H1 (cell line): ENCODE results near the gene FOXF2. TPM values are rescaled to one million over a fixed set of nuclear protein-coding genes. Genes with fewer than 3 reads are reported as not detected.

Experiments used
- CTCF ChIA-PET: fragments of 300-600 bp; sonication (Branson Sonifier 250); formaldehyde crosslinking; loops from one replicate; lab custom pipeline; 2021; ENCODE audit not compliant: partially characterized antibody; lab: Charles Lee
- POLR2A ChIA-PET: fragments of 300-600 bp; sonication (Branson Sonifier 250); formaldehyde crosslinking; loops from one replicate; lab custom pipeline; 2021; ENCODE audit warnings: inconsistent platforms; ENCODE audit not compliant: partially characterized antibody; lab: Charles Lee
- DNase-seq, 2 experiments: peaks; one replicate each; pipeline versions ENCODE4 v3.0.0 to v3.0.0-alpha.2; 2010 to 2022; ENCODE audit warnings: low spot score in 2 of 2, low read depth in 1 of 2, mixed read lengths in 1 of 2
- FAIRE-seq: peaks from 2 replicates; lab custom pipeline; 2011; peaks lifted over from hg19 to GRCh38; lab: Jason Lieb, UNC
- H2AFZ ChIP-seq: 2 replicates; pipeline ENCODE4 v1.8.1; 2012; ENCODE audit warnings: low read length, inconsistent platforms
- H2AK5ac ChIP-seq: 2 replicates; pipeline ENCODE4 v1.6.1; 2013; ENCODE audit warnings: low read depth, low read length
- H2BK120ac ChIP-seq: replicated peaks from 2 replicates; pipeline ENCODE3; 2013; ENCODE audit warnings: low read depth, low read length, inconsistent platforms
- H2BK12ac ChIP-seq: 2 replicates; pipeline ENCODE4 v1.6.1; 2013; ENCODE audit warnings: low read depth, low read length
- H2BK15ac ChIP-seq: 2 replicates; pipeline ENCODE4 v1.6.1; 2013; ENCODE audit warnings: low read length
- H2BK20ac ChIP-seq: 2 replicates; pipeline ENCODE4 v1.6.1; 2013; ENCODE audit warnings: low read length
- H2BK5ac ChIP-seq: 2 replicates; pipeline ENCODE4 v1.6.1; 2013; ENCODE audit warnings: low read depth, low read length
- H3K14ac ChIP-seq: 2 replicates; pipeline ENCODE4 v1.6.1; 2013; ENCODE audit warnings: inconsistent platforms; ENCODE audit not compliant: insufficient read length
- H3K18ac ChIP-seq: 2 replicates; pipeline ENCODE4 v1.6.1; 2013; ENCODE audit warnings: low read length; ENCODE audit errors: extremely low read depth
- H3K23ac ChIP-seq: 2 replicates; pipeline ENCODE4 v1.6.1; 2013; ENCODE audit warnings: inconsistent platforms; ENCODE audit not compliant: insufficient read length
- H3K23me2 ChIP-seq: 2 replicates; pipeline ENCODE4 v1.6.1; 2013; ENCODE audit warnings: low read depth, low read length
- H3K27ac ChIP-seq: 2 replicates; pipeline ENCODE4 v1.6.1; 2011; ENCODE audit warnings: low read depth, low read length, inconsistent platforms
- H3K27me3 ChIP-seq, 4 experiments: replicated peaks in 1 of 4; 1 replicate in 1 of 4; 2 replicates in 3 of 4; pipeline versions ENCODE4 v1.6.1 to v1.8.1; 2011 to 2013; ENCODE audit warnings: low read length in 3 of 4, mild to moderate bottlenecking in 3 of 4, inconsistent platforms in 2 of 4, mixed read lengths in 2 of 4, moderate library complexity in 1 of 4; ENCODE audit not compliant: control insufficient read depth in 3 of 4, insufficient read depth in 3 of 4; ENCODE audit errors: extremely low read depth in 1 of 4
- H3K36me3 ChIP-seq, 4 experiments: 2 replicates each; pipeline versions ENCODE4 v1.6.1 to v1.8.1; 2011 to 2013; ENCODE audit warnings: mild to moderate bottlenecking in 4 of 4, low read length in 3 of 4, moderate library complexity in 2 of 4, control low read depth in 1 of 4, inconsistent platforms in 1 of 4; ENCODE audit not compliant: insufficient read depth in 4 of 4, control insufficient read depth in 2 of 4
- H3K4ac ChIP-seq: replicated peaks from 2 replicates; pipeline ENCODE3; 2013; ENCODE audit warnings: low read length, low read depth, mixed read lengths, inconsistent platforms; ENCODE audit not compliant: insufficient read length
- H3K4me1 ChIP-seq, 4 experiments: replicated peaks in 1 of 4; 1 replicate in 1 of 4; 2 replicates in 3 of 4; pipeline versions ENCODE4 v1.6.1 to v1.8.1; 2011 to 2013; ENCODE audit warnings: low read length in 3 of 4, inconsistent platforms in 2 of 4, mixed read lengths in 1 of 4; ENCODE audit not compliant: insufficient read depth in 4 of 4, control insufficient read depth in 3 of 4
- H3K4me2 ChIP-seq, 2 experiments: 2 replicates each; pipeline versions ENCODE4 v1.6.1 to v1.8.1; 2011 to 2013; ENCODE audit warnings: low read depth in 2 of 2, low read length in 2 of 2, control low read depth in 1 of 2, inconsistent platforms in 1 of 2, mild to moderate bottlenecking in 1 of 2; ENCODE audit not compliant: insufficient read depth in 1 of 2
- H3K4me3 ChIP-seq, 4 experiments: fragments of 200-600, 300-600 bp in 1 of 4; sonication (generic), shearing (Covaris generic), sonication (Bioruptor Twin) in 1 of 4; 2 replicates each; pipeline versions ENCODE4 v1.5.1 to v1.8.1; 2011 to 2016; ENCODE audit warnings: low read length in 4 of 4, low read depth in 3 of 4, control low read depth in 2 of 4, inconsistent platforms in 2 of 4, mild to moderate bottlenecking in 2 of 4, mixed read lengths in 1 of 4, moderate library complexity in 1 of 4; ENCODE audit not compliant: insufficient read depth in 2 of 4; ENCODE audit errors: extremely low read depth in 1 of 4
- H3K56ac ChIP-seq: replicated peaks from 2 replicates; pipeline ENCODE3; 2013; ENCODE audit warnings: low read depth, mild to moderate bottlenecking, mixed read lengths, low read length, inconsistent platforms; ENCODE audit not compliant: insufficient read length
- H3K79me1 ChIP-seq: 2 replicates; pipeline ENCODE4 v1.6.1; 2013; ENCODE audit warnings: low read depth, low read length, control low read depth
- H3K79me2 ChIP-seq, 2 experiments: 2 replicates each; pipeline versions ENCODE4 v1.6.1 to v1.8.1; 2012 to 2013; ENCODE audit warnings: low read length in 2 of 2, mild to moderate bottlenecking in 2 of 2, inconsistent platforms in 1 of 2; ENCODE audit not compliant: insufficient read depth in 2 of 2, control insufficient read depth in 1 of 2
- H3K9ac ChIP-seq, 4 experiments: replicated peaks in 1 of 4; 1 replicate in 1 of 4; 2 replicates in 3 of 4; pipeline versions ENCODE4 v1.6.1 to v1.8.1; 2011 to 2013; ENCODE audit warnings: low read depth in 3 of 4, low read length in 3 of 4, control low read depth in 2 of 4, mild to moderate bottlenecking in 2 of 4, moderate library complexity in 2 of 4, inconsistent platforms in 1 of 4; ENCODE audit errors: extremely low read depth in 1 of 4
- H3K9me3 ChIP-seq, 2 experiments: 2 replicates each; pipeline versions ENCODE4 v1.6.1 to v1.8.1; 2012 to 2013; ENCODE audit warnings: mild to moderate bottlenecking in 2 of 2, moderate library complexity in 2 of 2, control low read depth in 1 of 2, inconsistent platforms in 1 of 2, low read depth in 1 of 2, low read length in 1 of 2, mixed read lengths in 1 of 2; ENCODE audit not compliant: insufficient read depth in 2 of 2
- H4K20me1 ChIP-seq, 2 experiments: replicated peaks in 1 of 2; 2 replicates each; pipeline versions ENCODE3 to v1.8.1; 2011 to 2013; ENCODE audit warnings: inconsistent platforms in 2 of 2, low read length in 2 of 2, mild to moderate bottlenecking in 1 of 2; ENCODE audit not compliant: insufficient read depth in 2 of 2, control insufficient read depth in 1 of 2
- H4K5ac ChIP-seq: 2 replicates; pipeline ENCODE4 v1.6.1; 2013; ENCODE audit warnings: low read length, low read depth, mixed read lengths, inconsistent platforms; ENCODE audit not compliant: insufficient read length
- H4K8ac ChIP-seq: 2 replicates; pipeline ENCODE4 v1.8.0; 2013; ENCODE audit warnings: mild to moderate bottlenecking, moderate library complexity, low read length, inconsistent platforms; ENCODE audit not compliant: insufficient read depth; ENCODE audit errors: extremely low read depth
- H4K91ac ChIP-seq: replicated peaks from 2 replicates; pipeline ENCODE3; 2013; ENCODE audit warnings: low read length, mixed read lengths, inconsistent platforms; ENCODE audit not compliant: insufficient read length
- HDAC2 ChIP-seq, 2 experiments: fragments of 300-600 bp in 1 of 2; sonication (generic) in 1 of 2; IDR thresholded peaks; 2 replicates each; pipeline ENCODE4 v1.6.1; 2011 to 2012; ENCODE audit warnings: low read depth in 2 of 2, low read length in 2 of 2, mild to moderate bottlenecking in 2 of 2, moderate library complexity in 2 of 2, borderline replicate concordance in 1 of 2, inconsistent platforms in 1 of 2
- HDAC6 ChIP-seq: IDR thresholded peaks from one replicate; pipeline ENCODE4 v1.7.1; 2012; ENCODE audit warnings: low read depth, mild to moderate bottlenecking, inconsistent platforms, low read length, moderate library complexity
- SP4 ChIP-seq: IDR thresholded peaks from 2 replicates; pipeline ENCODE4 v1.6.1; 2012; ENCODE audit warnings: low read length, inconsistent platforms
- ZNF274 ChIP-seq: IDR thresholded peaks from 2 replicates; pipeline ENCODE4 v1.7.0; 2012; ENCODE audit warnings: low read length, borderline replicate concordance; ENCODE audit errors: extremely low read depth
- WGBS, 2 experiments: shearing (Covaris generic) in 1 of 2; methylation state at CpG; one replicate each; pipeline versions ENCODE4 v1.1.6 to v1.1.7; 2013 to 2015; ENCODE audit warnings: low lambda C conversion rate in 2 of 2, mixed read lengths in 2 of 2, inconsistent platforms in 1 of 2, low coverage in 1 of 2, missing lambda C conversion rate in 1 of 2; ENCODE audit not compliant: insufficient replicate concordance in 2 of 2, insufficient coverage in 1 of 2, insufficient read length in 1 of 2; ENCODE audit errors: extremely low coverage in 1 of 2, missing lambda C conversion rate in 1 of 2; 5-methylcytosine and 5-hydroxymethylcytosine counted together
- polyA plus RNA-seq, 7 experiments: library from polyadenylated mRNA; depleted of rRNA in 3 of 7; stranded (reverse) in 5 of 7; unstranded in 2 of 7; fragments of >200 nt in 5 of 7; fragments of 200-250 nt in 2 of 7; gene quantifications; 1 replicate in 5 of 7; 2 replicates in 1 of 7; 4 replicates in 1 of 7; pipeline versions ENCODE4 v1.2.1 to v1.2.3, GENCODE V29; 2011 to 2013; ENCODE audit warnings: missing spikeins in 2 of 7, mixed read lengths in 2 of 7
- total RNA-seq: library from RNA; stranded (reverse); fragmentation: NEBNext Ultra II Directional; extraction: Animal tissue kit (Norgen Biotek cat#: 25700); gene quantifications from 2 replicates; pipeline ENCODE4 v1.2.1, GENCODE V29; 2021

The FOXF2 gene
- total and polyA plus RNA-seq, 2 of the 8 experiments (the other 6 are each of a cell fraction or from before 2014, with no cell fraction given): 0.05 TPM; not detected in 1

DNA sequence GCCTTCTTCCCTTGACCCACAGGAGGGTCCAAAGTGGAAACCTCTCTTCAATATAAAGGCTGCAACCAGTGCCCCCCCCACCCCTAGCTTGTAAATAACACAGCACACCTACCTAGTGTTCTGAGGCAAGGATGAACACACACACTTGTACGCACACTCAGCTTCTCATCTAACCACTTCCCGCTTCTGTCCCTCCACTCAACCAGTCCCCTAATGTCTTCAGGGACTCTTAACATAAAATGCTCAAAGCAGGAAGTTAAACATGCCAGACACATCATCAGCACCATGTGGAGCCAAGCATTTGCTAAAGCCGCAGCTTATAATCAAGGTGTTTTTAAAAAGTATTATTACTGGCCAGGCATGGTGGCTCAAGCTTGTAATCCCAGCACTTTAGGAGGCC is 42.2 kb upstream of the FOXF2 start:
- Histone ChIP-seq H3K4me3 (no peak overlapping the region), H3K18ac (no peak overlapping the region), H2AFZ (no peak overlapping the region), H2BK15ac (no peak overlapping the region), H3K23me2 (no peaks in the 10 kb centered on the region), H3K4ac (no peak overlapping the region), H3K4me1 (peaks cover 3 to 7% (median 4%) of the 10 kb centered on the region in 4 experiments; a peak in 6 of 7 replicates), H3K4me2 (no peak overlapping the region), H3K9me3 (peaks cover 3 to 9% of the 10 kb centered on the region in 2 experiments; a peak in 2 of 4 replicates), H4K20me1 (no peaks in the 10 kb centered on the region), H2AK5ac (no peak overlapping the region), H3K27ac (no peak overlapping the region), H3K27me3 (0 out of 7 replicates have a peak, but pooled peaks cover 0 to 2% (median 0%) of the 10 kb centered on the region in 4 experiments), H3K23ac (no peak overlapping the region), H3K79me1 (no peaks in the 10 kb centered on the region), H2BK120ac (no peak overlapping the region), H2BK5ac (no peak overlapping the region), H2BK12ac (peak overlapping the region; percentile 30; the same call in 1 of the 2 replicates), H3K36me3 (no peaks in the 10 kb centered on the region), H4K5ac (no peak overlapping the region), H3K56ac (no peak overlapping the region), H2BK20ac (no peak overlapping the region), H3K14ac (no peak overlapping the region), H4K8ac (no peak overlapping the region; the same call in none of the 2 replicates), H3K79me2 (no peaks in the 10 kb centered on the region), H4K91ac (no peak overlapping the region), H3K9ac (no peak overlapping the region)
- 81% methylated on average over 3 of the region's 3 CpGs; no CpG with 5 or more reads in 1 of the 2 experiments for WGBS, 2 experiments
- POLR2A ChIA-PET: no interaction called here
- no peak for FAIRE-seq
- DNase-seq: no peak
- TF ChIP-seq HDAC2 (IDR thresholded peaks at IDR 0.05; ENCODE audit: borderline replicate concordance in 1 of 2, low read depth in 2 of 2, low read length in 2 of 2) (no peak), HDAC6 (no peak), SP4 (no peak), ZNF274 (no peak)
- CTCF ChIA-PET: interaction anchor here (0.7 to 2.3 kb wide), 9 partner anchors 11 to 546 kb away, joined by 3 to 7 read pairs (median 4); no protein-coding TSS in a partner anchor
